Panc1 (cell line): ENCODE data around the gene TBCD. TPM values are rescaled to one million over a fixed set of nuclear protein-coding genes. Genes with fewer than 3 reads are reported as not detected.

Experiments
- ATAC-seq: fragments of 200-7000 bp; cut with Tn5 transposase; 2 replicates; pipeline ENCODE4 v1.9.1; 2020; ENCODE audit warnings: mild to moderate bottlenecking, moderate library complexity
- BruUV-seq: library from RNA; stranded (reverse); fragments of 400-500 nt; replicated peaks from 2 replicates; lab custom pipeline; 2021; lab: Mats Ljungman, UMichigan
- CTCF ChIA-PET: fragments of 300-600 bp; sonication (Branson Sonifier 250); formaldehyde crosslinking; loops from one replicate; lab custom pipeline; 2022; ENCODE audit warnings: antibody characterized with exemption; lab: Charles Lee
- POLR2A ChIA-PET: fragments of 300-600 bp; sonication (Branson Sonifier 250); formaldehyde crosslinking; loops from one replicate; lab custom pipeline; 2022; ENCODE audit warnings: antibody characterized with exemption; lab: Charles Lee
- DNase-seq: peaks from one replicate; pipeline ENCODE4 v3.0.0-alpha.2; 2010; ENCODE audit warnings: low read depth, low spot score
- H3K27ac ChIP-seq: 2 replicates; pipeline ENCODE4 v1.5.1; 2011; ENCODE audit warnings: mild to moderate bottlenecking, low read length, inconsistent platforms
- H3K27me3 ChIP-seq: fragments of 200-500 bp; sonication (Bioruptor generic); 2 replicates; pipeline ENCODE4 v1.6.0; 2014; ENCODE audit warnings: low read length, inconsistent platforms; ENCODE audit not compliant: control insufficient read depth, insufficient read depth
- H3K36me3 ChIP-seq: fragments of 200-500 bp; sonication (Bioruptor generic); 2 replicates; pipeline ENCODE4 v1.5.1; 2014; ENCODE audit warnings: inconsistent platforms, mild to moderate bottlenecking, low read length, moderate library complexity; ENCODE audit not compliant: control insufficient read depth, insufficient read depth
- H3K4me1 ChIP-seq: 2 replicates; pipeline ENCODE4 v1.5.1; 2011; ENCODE audit warnings: inconsistent platforms, mild to moderate bottlenecking, low read length, moderate library complexity; ENCODE audit not compliant: control insufficient read depth, insufficient read depth
- H3K4me3 ChIP-seq, 2 experiments: 2 replicates each; pipeline ENCODE4 v1.5.1; 2011 to 2012; ENCODE audit warnings: low read depth in 2 of 2, low read length in 2 of 2, mild to moderate bottlenecking in 2 of 2, inconsistent platforms in 1 of 2, moderate library complexity in 1 of 2
- H3K9me3 ChIP-seq: fragments of 200-500 bp; sonication (Bioruptor generic); 2 replicates; pipeline ENCODE4 v1.5.1; 2014; ENCODE audit warnings: low read depth, mild to moderate bottlenecking, inconsistent platforms, low read length, moderate library complexity; ENCODE audit not compliant: control insufficient read depth, insufficient read depth
- POLR2AphosphoS5 ChIP-seq: IDR thresholded peaks from 2 replicates; pipeline ENCODE4 v1.6.1; 2012; ENCODE audit warnings: mild to moderate bottlenecking, low read depth, low read length, moderate library complexity
- SIN3A ChIP-seq: IDR thresholded peaks from 2 replicates; pipeline ENCODE4 v1.6.1; 2012; ENCODE audit warnings: low read depth, mild to moderate bottlenecking, low read length, moderate library complexity, borderline replicate concordance; ENCODE audit not compliant: insufficient read depth
- TCF7L2 ChIP-seq: IDR thresholded peaks from 2 replicates; pipeline ENCODE4 v1.6.1; 2011; ENCODE audit warnings: mild to moderate bottlenecking, low read depth, low read length, inconsistent platforms
- in situ Hi-C: cut with HindIII; loops from 2 replicates; pipeline ENCODE4 v1.10.0; 2016; ENCODE audit warnings: low sequenced_read_pairs, low pct_unique_long_range_greater_than_20kb
- intact Hi-C: fragments of 100-400 bp; cut with micrococcal nuclease; formaldehyde crosslinking; loops from one replicate; pipeline ENCODE4 v1.10.0; 2022; ENCODE audit not compliant: unreplicated experiment
- total RNA-seq: library from RNA; stranded (reverse); gene quantifications from one replicate; pipeline ENCODE4 v1.2.1, GENCODE V29; 2021; ENCODE audit not compliant: unreplicated experiment
- TF ChIP-seq, protein P1 (sequence below), 2 experiments: IDR thresholded peaks; 2 replicates each; pipeline ENCODE4 v1.6.1; 2011 to 2012; ENCODE audit warnings: low read depth in 2 of 2, control low read depth in 1 of 2, low read length in 1 of 2, mild to moderate bottlenecking in 1 of 2, moderate library complexity in 1 of 2; ENCODE audit not compliant: insufficient read depth in 1 of 2
- TF ChIP-seq, protein P2 (sequence below): fragments of 450-650 bp; IDR thresholded peaks from 2 replicates; pipeline ENCODE4 v1.5.1; 2017; ENCODE audit warnings: mild to moderate bottlenecking

Gene TBCD
- total RNA-seq, 1 experiment from 2014 or later: 186 TPM

DNA sequence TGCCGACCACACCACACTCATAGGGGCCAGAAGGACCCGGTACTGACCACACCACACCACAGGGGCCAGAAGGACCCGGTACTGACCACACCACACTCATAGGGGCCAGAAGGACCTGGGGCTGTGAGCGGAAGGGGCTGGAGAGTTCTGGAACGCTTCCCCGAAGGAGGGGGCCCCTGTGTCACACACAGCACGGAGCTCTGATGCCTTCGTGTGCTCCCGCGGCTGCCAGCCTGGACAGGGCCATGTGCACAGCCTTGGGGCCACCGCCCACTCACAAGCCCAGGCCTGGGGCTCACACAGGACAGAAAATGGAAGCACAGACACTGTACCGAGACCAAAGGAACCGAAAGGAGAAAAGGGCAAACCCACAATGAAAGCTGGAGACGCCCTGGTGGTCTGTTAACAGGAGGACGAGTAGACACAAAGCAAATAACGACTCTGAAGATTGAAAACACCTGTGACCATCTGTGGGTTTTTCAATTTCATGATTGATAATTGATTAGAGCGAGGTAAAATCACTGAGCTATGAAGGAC is 221.0 kb downstream of the TBCD start:
- no TSS peak for BruUV-seq
- ATAC-seq: no peak
- no peaks in the 10 kb centered on the region for H3K4me1 ChIP-seq
- TF ChIP-seq, protein P1, sequence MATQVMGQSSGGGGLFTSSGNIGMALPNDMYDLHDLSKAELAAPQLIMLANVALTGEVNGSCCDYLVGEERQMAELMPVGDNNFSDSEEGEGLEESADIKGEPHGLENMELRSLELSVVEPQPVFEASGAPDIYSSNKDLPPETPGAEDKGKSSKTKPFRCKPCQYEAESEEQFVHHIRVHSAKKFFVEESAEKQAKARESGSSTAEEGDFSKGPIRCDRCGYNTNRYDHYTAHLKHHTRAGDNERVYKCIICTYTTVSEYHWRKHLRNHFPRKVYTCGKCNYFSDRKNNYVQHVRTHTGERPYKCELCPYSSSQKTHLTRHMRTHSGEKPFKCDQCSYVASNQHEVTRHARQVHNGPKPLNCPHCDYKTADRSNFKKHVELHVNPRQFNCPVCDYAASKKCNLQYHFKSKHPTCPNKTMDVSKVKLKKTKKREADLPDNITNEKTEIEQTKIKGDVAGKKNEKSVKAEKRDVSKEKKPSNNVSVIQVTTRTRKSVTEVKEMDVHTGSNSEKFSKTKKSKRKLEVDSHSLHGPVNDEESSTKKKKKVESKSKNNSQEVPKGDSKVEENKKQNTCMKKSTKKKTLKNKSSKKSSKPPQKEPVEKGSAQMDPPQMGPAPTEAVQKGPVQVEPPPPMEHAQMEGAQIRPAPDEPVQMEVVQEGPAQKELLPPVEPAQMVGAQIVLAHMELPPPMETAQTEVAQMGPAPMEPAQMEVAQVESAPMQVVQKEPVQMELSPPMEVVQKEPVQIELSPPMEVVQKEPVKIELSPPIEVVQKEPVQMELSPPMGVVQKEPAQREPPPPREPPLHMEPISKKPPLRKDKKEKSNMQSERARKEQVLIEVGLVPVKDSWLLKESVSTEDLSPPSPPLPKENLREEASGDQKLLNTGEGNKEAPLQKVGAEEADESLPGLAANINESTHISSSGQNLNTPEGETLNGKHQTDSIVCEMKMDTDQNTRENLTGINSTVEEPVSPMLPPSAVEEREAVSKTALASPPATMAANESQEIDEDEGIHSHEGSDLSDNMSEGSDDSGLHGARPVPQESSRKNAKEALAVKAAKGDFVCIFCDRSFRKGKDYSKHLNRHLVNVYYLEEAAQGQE (IDR thresholded peaks at IDR 0.05; ENCODE audit: insufficient read depth in 1 of 2, low read depth in 2 of 2, low read length in 1 of 2): no peak
- TF ChIP-seq, protein P2, sequence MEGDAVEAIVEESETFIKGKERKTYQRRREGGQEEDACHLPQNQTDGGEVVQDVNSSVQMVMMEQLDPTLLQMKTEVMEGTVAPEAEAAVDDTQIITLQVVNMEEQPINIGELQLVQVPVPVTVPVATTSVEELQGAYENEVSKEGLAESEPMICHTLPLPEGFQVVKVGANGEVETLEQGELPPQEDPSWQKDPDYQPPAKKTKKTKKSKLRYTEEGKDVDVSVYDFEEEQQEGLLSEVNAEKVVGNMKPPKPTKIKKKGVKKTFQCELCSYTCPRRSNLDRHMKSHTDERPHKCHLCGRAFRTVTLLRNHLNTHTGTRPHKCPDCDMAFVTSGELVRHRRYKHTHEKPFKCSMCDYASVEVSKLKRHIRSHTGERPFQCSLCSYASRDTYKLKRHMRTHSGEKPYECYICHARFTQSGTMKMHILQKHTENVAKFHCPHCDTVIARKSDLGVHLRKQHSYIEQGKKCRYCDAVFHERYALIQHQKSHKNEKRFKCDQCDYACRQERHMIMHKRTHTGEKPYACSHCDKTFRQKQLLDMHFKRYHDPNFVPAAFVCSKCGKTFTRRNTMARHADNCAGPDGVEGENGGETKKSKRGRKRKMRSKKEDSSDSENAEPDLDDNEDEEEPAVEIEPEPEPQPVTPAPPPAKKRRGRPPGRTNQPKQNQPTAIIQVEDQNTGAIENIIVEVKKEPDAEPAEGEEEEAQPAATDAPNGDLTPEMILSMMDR: no peak
- TF ChIP-seq SIN3A: no peak
- no peak for TF ChIP-seq TCF7L2
- no peak for TF ChIP-seq POLR2AphosphoS5
- ChIA-PET POLR2A (no interaction called here), CTCF (no interaction called here)
- H3K27ac ChIP-seq: no peak overlapping the region
- no peak overlapping the region for H3K4me3 ChIP-seq
- in situ Hi-C loops: no loop called here
- no peaks in the 10 kb centered on the region for H3K9me3 ChIP-seq
- H3K36me3 ChIP-seq: no peaks in the 10 kb centered on the region
- no peak for DNase-seq
- intact Hi-C loops: no loop called here
- H3K27me3 ChIP-seq: no peaks in the 10 kb centered on the region

DNA sequence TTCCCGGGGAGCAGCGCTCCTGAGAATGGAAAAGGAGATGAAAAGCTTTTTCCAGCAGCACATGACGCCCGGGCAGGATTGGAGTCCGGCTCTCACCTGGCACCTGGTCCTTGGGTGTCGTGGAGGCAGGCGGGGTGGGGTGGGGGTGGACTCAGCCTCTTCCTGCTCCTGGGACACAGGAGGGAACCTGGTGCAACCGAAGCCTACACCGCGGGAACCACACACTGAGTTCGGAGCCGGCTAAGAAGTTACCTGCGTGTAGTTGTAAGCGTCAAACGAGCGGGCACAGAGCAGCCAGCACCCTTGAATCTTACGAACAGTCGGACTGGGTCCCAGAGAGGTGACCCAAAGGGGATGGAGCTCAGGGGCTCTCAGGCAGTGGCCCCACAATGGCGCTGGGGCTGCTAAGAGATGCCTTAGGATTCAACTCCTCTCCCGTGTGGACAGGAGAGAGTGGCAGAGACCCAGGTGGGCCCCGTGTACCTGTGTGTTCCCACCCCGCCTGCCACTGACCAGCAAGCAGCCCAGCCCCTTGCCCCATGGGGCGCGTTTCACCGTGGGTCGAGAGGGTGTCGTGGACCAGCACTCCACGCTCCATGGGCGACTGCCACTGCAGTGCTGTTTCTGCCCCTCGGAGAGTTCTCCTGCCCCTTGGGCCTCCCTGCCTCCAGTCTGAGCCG is 221.7 kb downstream of the TBCD start:
- H3K9me3 ChIP-seq: no peaks in the 10 kb centered on the region
- TF ChIP-seq, protein P1 (IDR thresholded peaks at IDR 0.05; ENCODE audit: insufficient read depth in 1 of 2, low read depth in 2 of 2, low read length in 1 of 2): no peak
- TF ChIP-seq SIN3A (no peak), POLR2AphosphoS5 (no peak), TCF7L2 (no peak)
- TF ChIP-seq, protein P2: no peak
- ChIA-PET CTCF (no interaction called here), POLR2A (no interaction called here)
- DNase-seq (no peak), ATAC-seq (peak; percentile 43)
- H3K27ac ChIP-seq: no peak overlapping the region
- BruUV-seq: no TSS peak
- H3K4me1 ChIP-seq: no peaks in the 10 kb centered on the region
- no peaks in the 10 kb centered on the region for H3K27me3 ChIP-seq
- H3K4me3 ChIP-seq: no peak overlapping the region
- intact Hi-C loops (no loop called here), in situ Hi-C loops (no loop called here)
- no peaks in the 10 kb centered on the region for H3K36me3 ChIP-seq
